Measurements from ENCODE around the gene CTBP2. TPM values are rescaled to one million over a fixed set of nuclear protein-coding genes. Genes with fewer than 3 reads are reported as not detected.
"Not testable (repeated sequence)": the region's sequence is repeated elsewhere in the genome, so short reads cannot be mapped to it uniquely, and the experiment has no call there.

Gene CTBP2
- polyA plus RNA-seq, 1 donor from 2014 or later = 0.50 TPM

- Mint-ChIP-seq H3K4me1 (no peaks in the 10 kb centered on the region), H3K9me3 (peaks cover 0 to 3% (median 0%) of the 10 kb centered on the region in 3 donors), H3K36me3 (peaks cover 3% of the 10 kb centered on the region), H3K27me3 (peaks cover 9% of the 10 kb centered on the region), H3K4me3 (no peak overlapping the region), H3K27ac (no peak overlapping the region)
Observed at GRCh38 chr10:125192620-125193019, 32.3 kb upstream of the CTBP2 start.

DNA sequence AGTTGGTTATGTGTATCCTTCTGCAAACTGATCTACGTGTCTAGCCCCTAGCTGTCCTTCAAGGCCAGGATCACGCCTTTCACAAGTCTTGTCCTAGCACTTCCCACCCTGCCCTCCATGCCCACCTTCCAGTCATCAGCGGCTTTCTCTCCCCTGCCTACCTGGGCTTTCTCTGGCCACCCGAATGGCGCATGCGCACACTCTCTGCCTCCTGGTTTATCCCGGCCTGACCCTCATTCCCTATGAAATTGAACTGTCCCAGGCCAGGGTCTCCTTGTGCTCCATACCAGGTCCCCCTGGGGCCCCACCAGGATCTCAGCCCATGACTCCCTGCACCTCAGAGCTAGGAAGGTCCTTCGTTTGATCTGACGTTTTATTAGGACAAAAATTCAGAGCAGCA lies 31.6 kb upstream of the CTBP2 start:
- Mint-ChIP-seq H3K4me3 (no peak overlapping the region), H3K27me3 (peaks cover 13% of the 10 kb centered on the region), H3K36me3 (peaks cover 3% of the 10 kb centered on the region), H3K4me1 (no peaks in the 10 kb centered on the region), H3K27ac (no peak overlapping the region), H3K9me3 (peaks cover 0 to 3% (median 0%) of the 10 kb centered on the region in 3 donors)

GRCh38 chr10:125190946-125191345 lies 30.6 kb upstream of the CTBP2 start:
- Mint-ChIP-seq H3K27me3 (peaks cover 13% of the 10 kb centered on the region), H3K36me3 (peaks cover 3% of the 10 kb centered on the region), H3K9me3 (peaks cover 0 to 3% (median 0%) of the 10 kb centered on the region in 3 donors), H3K27ac (no peak overlapping the region), H3K4me3 (no peak overlapping the region), H3K4me1 (no peaks in the 10 kb centered on the region)

DNA sequence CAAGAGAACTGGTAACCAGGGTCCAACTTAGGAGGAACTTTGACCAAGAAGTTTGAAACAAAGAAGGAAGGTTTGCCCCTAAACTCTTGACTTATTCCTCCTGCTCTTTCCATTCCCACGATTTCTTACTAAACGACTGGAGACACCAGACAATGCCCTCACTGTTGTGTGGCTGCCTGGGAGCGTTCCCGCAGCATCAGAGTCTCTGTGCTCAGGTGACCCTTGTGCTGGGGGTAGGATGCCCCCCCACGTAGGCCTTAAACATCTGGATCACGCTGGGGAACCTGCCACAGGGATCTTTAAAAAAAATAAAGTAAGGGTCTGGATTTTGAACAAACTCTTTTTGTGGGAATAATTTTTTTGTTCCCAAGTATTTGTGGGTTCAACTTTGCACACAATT lies 30.1 kb upstream of the CTBP2 start:
- Mint-ChIP-seq H3K4me1 (no peaks in the 10 kb centered on the region), H3K36me3 (peaks cover 3% of the 10 kb centered on the region), H3K27ac (no peak overlapping the region), H3K27me3 (peaks cover 16% of the 10 kb centered on the region), H3K9me3 (peaks cover 0 to 5% (median 0%) of the 10 kb centered on the region in 3 donors), H3K4me3 (no peak overlapping the region)

- H3K27me3 Mint-ChIP-seq = peaks cover 18% of the 10 kb centered on the region
- H3K36me3 Mint-ChIP-seq = peaks cover 3% of the 10 kb centered on the region
- peaks cover 0 to 5% (median 0%) of the 10 kb centered on the region in 3 donors for H3K9me3 Mint-ChIP-seq
- no peak overlapping the region for H3K27ac Mint-ChIP-seq
- no peak overlapping the region for H3K4me3 Mint-ChIP-seq
- no peaks in the 10 kb centered on the region for H3K4me1 Mint-ChIP-seq
Observed at GRCh38 chr10:125189162-125189561, 28.8 kb upstream of the CTBP2 start.

DNA sequence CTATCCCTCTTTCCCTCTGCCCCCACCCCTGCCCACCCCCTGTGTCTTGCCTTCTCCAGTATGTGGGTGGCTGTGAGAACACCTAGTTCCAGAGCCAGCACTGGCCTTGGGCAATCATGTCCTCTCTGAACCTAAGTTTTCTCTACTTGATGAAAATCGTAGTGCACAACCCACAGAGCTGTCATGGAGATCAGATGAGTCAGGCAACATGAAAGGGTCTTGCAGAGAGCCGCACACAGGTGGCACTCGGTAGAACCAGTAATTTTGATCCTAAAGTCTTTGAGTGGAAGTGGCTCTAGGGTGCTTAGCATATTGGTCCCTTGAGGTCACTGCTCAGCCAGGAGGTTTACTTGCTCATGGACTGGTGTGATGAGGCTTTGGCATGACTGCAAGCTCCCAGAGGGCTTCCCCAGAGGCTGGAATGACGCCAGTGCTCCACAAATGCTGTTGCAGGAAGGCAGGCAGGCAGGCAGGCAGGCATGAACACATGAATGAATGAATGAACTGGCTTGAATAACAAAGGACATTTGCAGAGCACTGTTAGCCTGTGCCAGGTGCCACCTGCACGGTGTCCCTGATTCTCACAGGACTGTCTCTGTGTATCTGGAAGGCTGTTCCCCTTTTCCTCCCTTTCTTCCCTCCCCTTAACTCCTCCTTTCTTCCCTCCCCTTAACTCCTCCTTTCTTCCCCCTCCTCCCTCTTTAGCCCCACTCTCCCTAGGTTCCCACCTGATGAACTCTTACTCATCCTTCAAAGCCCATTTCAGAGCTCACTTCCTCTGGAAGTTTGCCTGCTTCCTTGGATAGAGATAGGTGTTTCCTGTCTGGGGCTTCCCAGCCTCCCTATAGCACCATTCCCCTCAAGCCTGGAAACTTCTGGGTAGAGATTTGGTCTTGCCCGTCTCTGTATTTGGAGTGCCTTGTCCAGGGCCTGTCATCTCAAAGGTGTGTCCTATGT lies 27.2 kb upstream of the CTBP2 start:
- Mint-ChIP-seq H3K9me3 (peaks cover 0 to 10% (median 0%) of the 10 kb centered on the region in 3 donors), H3K27ac (no peak overlapping the region), H3K4me1 (no peaks in the 10 kb centered on the region), H3K27me3 (peaks cover 18% of the 10 kb centered on the region), H3K4me3 (no peak overlapping the region), H3K36me3 (peaks cover 3% of the 10 kb centered on the region)

GRCh38 chr10:125186431-125187170 lies 26.2 kb upstream of the CTBP2 start:
- Mint-ChIP-seq H3K36me3 (peaks cover 3% of the 10 kb centered on the region), H3K4me1 (no peaks in the 10 kb centered on the region), H3K9me3 (peaks cover 0 to 13% (median 0%) of the 10 kb centered on the region in 3 donors), H3K27me3 (peaks cover 18% of the 10 kb centered on the region), H3K4me3 (no peak overlapping the region), H3K27ac (no peak overlapping the region)

DNA sequence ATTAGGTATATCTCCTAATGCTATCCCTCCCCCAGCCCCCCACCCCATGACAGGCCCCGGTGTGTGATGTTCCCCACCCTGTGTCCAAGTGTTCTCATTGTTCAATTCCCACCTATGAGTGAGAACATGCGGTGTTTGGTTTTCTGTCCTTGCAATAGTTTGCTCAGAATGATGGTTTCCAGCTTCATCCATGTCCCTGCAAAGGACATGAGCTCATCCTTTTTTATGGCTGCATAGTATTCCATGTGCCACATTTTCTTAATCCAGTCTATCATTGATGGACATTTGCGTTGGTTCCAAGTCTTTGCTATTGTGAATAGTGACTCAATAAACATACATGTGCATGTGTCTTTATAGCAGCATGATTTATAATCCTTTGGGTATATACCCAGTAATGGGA lies 18.7 kb upstream of the CTBP2 start:
- H3K36me3 Mint-ChIP-seq, H3K4me1 Mint-ChIP-seq, H3K27me3 Mint-ChIP-seq, H3K27ac Mint-ChIP-seq, H3K4me3 Mint-ChIP-seq: not testable (repeated sequence)
- peaks cover 0 to 16% (median 2%) of the 10 kb centered on the region in 3 donors for H3K9me3 Mint-ChIP-seq

- Mint-ChIP-seq H3K27me3 (peaks cover 5% of the 10 kb centered on the region), H3K36me3 (no peaks in the 10 kb centered on the region), H3K4me3 (no peak overlapping the region), H3K27ac (no peak overlapping the region), H3K4me1 (no peaks in the 10 kb centered on the region), H3K9me3 (peaks cover 0 to 11% (median 2%) of the 10 kb centered on the region in 3 donors)
Observed at GRCh38 chr10:125177641-125178640, 17.6 kb upstream of the CTBP2 start.

DNA sequence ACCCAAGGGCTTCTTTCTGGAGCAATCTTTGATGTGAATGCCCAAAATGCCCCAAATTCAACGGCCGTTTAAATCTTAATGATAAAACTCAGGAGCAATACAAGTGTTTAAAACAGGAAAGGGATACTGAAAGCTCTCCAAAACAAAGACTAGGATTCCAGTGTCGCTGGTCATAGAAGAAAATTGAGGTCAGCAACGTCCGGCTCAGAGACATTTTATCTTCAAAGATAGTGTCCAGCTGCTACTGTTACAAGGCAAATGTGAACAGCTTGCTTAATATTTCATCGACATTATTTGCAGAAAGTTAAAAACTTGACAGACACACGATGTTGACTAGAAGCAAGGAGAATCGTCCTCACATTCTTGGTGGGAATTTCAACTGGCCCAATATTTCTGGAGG lies 15.4 kb upstream of the CTBP2 start:
- peaks cover 3% of the 10 kb centered on the region for H3K27me3 Mint-ChIP-seq
- no peaks in the 10 kb centered on the region for H3K4me1 Mint-ChIP-seq
- H3K27ac Mint-ChIP-seq = no peak overlapping the region
- peaks cover 0 to 10% (median under 1%) of the 10 kb centered on the region in 3 donors for H3K9me3 Mint-ChIP-seq
- H3K36me3 Mint-ChIP-seq = no peaks in the 10 kb centered on the region
- no peak overlapping the region for H3K4me3 Mint-ChIP-seq

- Mint-ChIP-seq H3K4me1 (no peaks in the 10 kb centered on the region), H3K27ac (no peak overlapping the region), H3K27me3 (peaks cover 8% of the 10 kb centered on the region), H3K9me3 (peaks cover 0 to 7% (median 0%) of the 10 kb centered on the region in 3 donors), H3K36me3 (peaks cover 1% of the 10 kb centered on the region), H3K4me3 (no peak overlapping the region)
Observed at GRCh38 chr10:125174360-125174759, 14.0 kb upstream of the CTBP2 start.

- Mint-ChIP-seq H3K27me3 (peaks cover 8% of the 10 kb centered on the region), H3K4me1 (no peaks in the 10 kb centered on the region), H3K4me3 (no peak overlapping the region), H3K27ac (no peak overlapping the region), H3K36me3 (peaks cover 1% of the 10 kb centered on the region), H3K9me3 (peaks cover 0 to 5% (median 0%) of the 10 kb centered on the region in 3 donors)
Observed at GRCh38 chr10:125172694-125173093, 12.3 kb upstream of the CTBP2 start.

DNA sequence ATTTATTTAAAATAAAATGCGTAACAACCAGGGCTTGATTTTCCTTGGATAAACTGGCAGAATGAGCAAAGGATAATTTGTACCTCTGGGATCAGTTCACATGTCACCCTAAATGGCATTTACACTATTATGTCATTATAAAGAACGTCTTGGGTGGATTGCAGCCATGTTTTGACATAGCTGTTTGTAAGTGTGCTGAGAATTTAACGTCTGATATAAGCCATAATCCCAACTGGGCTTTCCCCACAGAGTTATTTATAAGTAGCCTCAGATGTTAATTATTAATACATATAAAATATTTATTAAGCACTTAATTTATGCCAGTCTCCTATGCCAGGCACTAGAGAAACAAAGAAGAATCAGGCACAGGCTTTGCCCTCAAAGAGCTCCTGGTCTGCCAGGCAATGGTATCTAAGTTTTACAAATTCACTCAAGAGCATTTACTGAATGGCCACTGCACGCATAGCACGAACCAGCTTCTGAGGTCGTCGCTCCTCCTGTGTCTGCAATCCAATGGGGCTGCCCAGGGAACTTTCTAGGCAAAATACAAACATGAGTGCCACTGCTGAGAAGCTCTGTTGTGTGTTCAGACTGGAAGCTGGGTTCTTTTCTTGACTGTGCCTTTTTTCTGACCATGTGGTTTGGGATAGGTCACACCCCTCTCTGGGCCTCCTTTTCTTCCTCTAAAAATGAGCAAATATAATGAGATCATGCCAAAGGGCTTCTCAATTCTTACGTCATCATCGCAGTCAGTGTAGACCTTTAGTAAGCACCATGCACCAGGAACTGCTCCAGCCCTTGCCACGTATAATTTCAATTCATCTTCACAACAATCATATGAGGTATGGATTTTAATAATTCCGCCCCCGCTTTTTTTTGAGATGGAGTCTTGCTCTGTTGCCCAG lies 11.3 kb upstream of the CTBP2 start:
- H3K4me1 Mint-ChIP-seq = no peaks in the 10 kb centered on the region
- no peak overlapping the region for H3K4me3 Mint-ChIP-seq
- H3K27ac Mint-ChIP-seq = no peak overlapping the region
- H3K27me3 Mint-ChIP-seq = peaks cover 8% of the 10 kb centered on the region
- peaks cover 0 to 3% (median 0%) of the 10 kb centered on the region in 3 donors for H3K9me3 Mint-ChIP-seq
- H3K36me3 Mint-ChIP-seq = peaks cover 1% of the 10 kb centered on the region
